PC-3 (cell line): ENCODE measurements around the gene TPSG1. TPM values are rescaled to one million over a fixed set of nuclear protein-coding genes. Genes with fewer than 3 reads are reported as not detected.

ENCODE experiments used
- ATAC-seq: fragments of 200-7000 bp; cut with Tn5 transposase; 2 replicates; pipeline ENCODE4 v1.9.1; 2020; ENCODE audit warnings: mild to moderate bottlenecking, moderate library complexity
- BruUV-seq: library from RNA; stranded (reverse); fragments of 400-500 nt; replicated peaks from 2 replicates; lab custom pipeline; 2021; lab: Mats Ljungman, UMichigan
- CTCF ChIA-PET: fragments of 300-600 bp; sonication (Branson Sonifier 250); formaldehyde crosslinking; loops from one replicate; lab custom pipeline; 2022; ENCODE audit warnings: antibody characterized with exemption; lab: Charles Lee
- POLR2A ChIA-PET: fragments of 300-600 bp; sonication (Branson Sonifier 250); formaldehyde crosslinking; loops from one replicate; lab custom pipeline; 2022; ENCODE audit warnings: antibody characterized with exemption; ENCODE audit not compliant: unreplicated experiment; lab: Charles Lee
- DNase-seq: peaks from one replicate; pipeline ENCODE4 v3.0.0-alpha.2; 2015
- H2AFZ ChIP-seq: fragments of 300-600 bp; sonication (generic); 2 replicates; pipeline ENCODE4 v1.6.0; 2016; ENCODE audit warnings: antibody characterized with exemption, low read length
- H3F3A ChIP-seq: fragments of 300-600 bp; sonication (generic); one replicate; pipeline ENCODE4 v1.6.0; 2017; ENCODE audit warnings: antibody characterized with exemption, low read length, control low read depth, mild to moderate bottlenecking; ENCODE audit not compliant: unreplicated experiment
- H3K27ac ChIP-seq: fragments of 300-600 bp; sonication (generic); 2 replicates; pipeline ENCODE4 v1.5.1; 2016; ENCODE audit warnings: mild to moderate bottlenecking, low read length
- H3K27me3 ChIP-seq: fragments of 300-600 bp; sonication (generic); 2 replicates; pipeline ENCODE4 v1.6.1; 2016; ENCODE audit warnings: low read length, mixed read lengths
- H3K36me3 ChIP-seq: fragments of 300-600 bp; sonication (generic); 2 replicates; pipeline ENCODE4 v1.6.1; 2016; ENCODE audit warnings: low read depth, mixed run types, low read length, mixed read lengths
- H3K4me1 ChIP-seq: fragments of 300-600 bp; sonication (generic); 2 replicates; pipeline ENCODE4 v1.5.1; 2016; ENCODE audit warnings: low read length; ENCODE audit not compliant: insufficient read depth
- H3K4me2 ChIP-seq: fragments of 300-600 bp; sonication (generic); 2 replicates; pipeline ENCODE4 v1.6.0; 2016; ENCODE audit warnings: low read length
- H3K4me3 ChIP-seq: fragments of 300-600 bp; sonication (generic); 2 replicates; pipeline ENCODE4 v1.5.1; 2016; ENCODE audit warnings: mild to moderate bottlenecking, low read length, mixed read lengths
- H3K79me2 ChIP-seq: fragments of 300-600 bp; sonication (generic); 2 replicates; pipeline ENCODE4 v1.6.1; 2017; ENCODE audit warnings: low read length, mixed read lengths
- H3K9ac ChIP-seq: fragments of 300-600 bp; sonication (generic); 2 replicates; pipeline ENCODE4 v1.6.0; 2016; ENCODE audit warnings: mild to moderate bottlenecking, low read length
- H3K9me2 ChIP-seq: fragments of 300-600 bp; sonication (generic); replicated peaks from 2 replicates; pipeline ENCODE4 v1.6.1; 2016; ENCODE audit warnings: mixed run types, low read length, mixed read lengths
- H3K9me3 ChIP-seq: fragments of 300-600 bp; sonication (generic); 2 replicates; pipeline ENCODE4 v1.6.1; 2016; ENCODE audit warnings: low read length, mixed read lengths
- H4K20me1 ChIP-seq: fragments of 300-600 bp; sonication (generic); 2 replicates; pipeline ENCODE4 v1.6.1; 2016; ENCODE audit warnings: low read length, mixed read lengths
- CTCF ChIP-seq: fragments of 300-600 bp; sonication (generic); conservative IDR thresholded peaks from 2 replicates; pipeline ENCODE4 v1.5.1; 2017; ENCODE audit warnings: antibody characterized with exemption, low read depth, mild to moderate bottlenecking, low read length
- EZH2 ChIP-seq: fragments of 300-600 bp; sonication (generic); IDR thresholded peaks from one replicate; pipeline ENCODE4 v1.6.1; 2017; ENCODE audit warnings: antibody characterized with exemption, mild to moderate bottlenecking, low read length; ENCODE audit not compliant: unreplicated experiment
- EZH2phosphoT487 ChIP-seq: fragments of 300-600 bp; sonication (generic); IDR thresholded peaks from 2 replicates; pipeline ENCODE4 v1.6.1; 2018; ENCODE audit warnings: mild to moderate bottlenecking, antibody characterized with exemption, low read length, borderline replicate concordance
- intact Hi-C: fragments of 100-400 bp; cut with micrococcal nuclease; formaldehyde crosslinking; loops from 2 replicates; pipeline ENCODE4 v1.9.0; 2023
- total RNA-seq: library from RNA; depleted of rRNA; stranded (reverse); fragments of >200 nt; gene quantifications from 2 replicates; pipeline ENCODE4 v1.2.3, GENCODE V29; 2014

The TPSG1 gene
- total RNA-seq, 1 experiment from 2014 or later = not detected

GRCh38 chr16:1180549-1181403, 44.3 kb downstream of the TPSG1 start:
- ATAC-seq (no peak), DNase-seq (no peak)
- Histone ChIP-seq H2AFZ (no peak overlapping the region), H3K4me2 (no peak overlapping the region), H3K79me2 (no peaks in the 10 kb centered on the region), H4K20me1 (no peaks in the 10 kb centered on the region), H3K4me1 (peaks cover 10% of the 10 kb centered on the region), H3K27ac (no peak overlapping the region), H3K4me3 (no peak overlapping the region), H3K36me3 (no peaks in the 10 kb centered on the region), H3F3A (no peaks in the 10 kb centered on the region), H3K9ac (no peak overlapping the region), H3K9me3 (no peaks in the 10 kb centered on the region), H3K9me2 (no peaks in the 10 kb centered on the region), H3K27me3 (no peaks in the 10 kb centered on the region)
- BruUV-seq = no TSS peak
- ChIA-PET CTCF (no interaction called here), POLR2A (no interaction called here)
- intact Hi-C loops = no loop called here
- TF ChIP-seq EZH2 (no peak), CTCF (no peak), EZH2phosphoT487 (no peak)

GRCh38 chr16:1178295-1178910, 46.7 kb downstream of the TPSG1 start:
- no peak overlapping the region for H3K4me3 ChIP-seq
- BruUV-seq = no TSS peak
- intact Hi-C loops = no loop called here
- H3K9me3 ChIP-seq = no peaks in the 10 kb centered on the region
- no peak for DNase-seq
- ChIA-PET POLR2A (no interaction called here), CTCF (no interaction called here)
- H3K9ac ChIP-seq = no peak overlapping the region
- no peaks in the 10 kb centered on the region for H3K9me2 ChIP-seq
- no peak overlapping the region for H3K27ac ChIP-seq
- TF ChIP-seq EZH2phosphoT487 (no peak), CTCF (no peak), EZH2 (no peak)
- peaks cover 10% of the 10 kb centered on the region for H3K4me1 ChIP-seq
- no peaks in the 10 kb centered on the region for H3K79me2 ChIP-seq
- H3F3A ChIP-seq = no peaks in the 10 kb centered on the region
- no peak overlapping the region for H2AFZ ChIP-seq
- no peak for ATAC-seq
- H3K27me3 ChIP-seq = no peaks in the 10 kb centered on the region
- no peak overlapping the region for H3K4me2 ChIP-seq
- H4K20me1 ChIP-seq = no peaks in the 10 kb centered on the region
- no peaks in the 10 kb centered on the region for H3K36me3 ChIP-seq

GRCh38 chr16:1177750-1178149, 47.3 kb downstream of the TPSG1 start:
- TF ChIP-seq CTCF (no peak), EZH2 (no peak), EZH2phosphoT487 (no peak)
- Histone ChIP-seq H3K27me3 (no peaks in the 10 kb centered on the region), H3K4me2 (no peak overlapping the region), H3K9ac (no peak overlapping the region), H3K4me3 (no peak overlapping the region), H3K9me2 (no peaks in the 10 kb centered on the region), H2AFZ (no peak overlapping the region), H3F3A (no peaks in the 10 kb centered on the region), H3K9me3 (no peaks in the 10 kb centered on the region), H3K4me1 (peaks cover 10% of the 10 kb centered on the region), H4K20me1 (no peaks in the 10 kb centered on the region), H3K27ac (no peak overlapping the region), H3K79me2 (no peaks in the 10 kb centered on the region), H3K36me3 (no peaks in the 10 kb centered on the region)
- ChIA-PET POLR2A (no interaction called here), CTCF (no interaction called here)
- BruUV-seq = no TSS peak
- intact Hi-C loops = no loop called here
- ATAC-seq = no peak
- DNase-seq = no peak
